ENCODE measurements around the gene GGT6. TPM values are rescaled to one million over a fixed set of nuclear protein-coding genes. Genes with fewer than 3 reads are reported as not detected.
"Not testable (repeated sequence)": the region's sequence is repeated elsewhere in the genome, so short reads cannot be mapped to it uniquely, and the experiment has no call there.

GGT6 gene
- total and polyA plus RNA-seq, 2 of the 13 experiments (the other 11 are each of a cell fraction or from before 2014, with no cell fraction given), result 0.16 to 0.80 TPM

DNA sequence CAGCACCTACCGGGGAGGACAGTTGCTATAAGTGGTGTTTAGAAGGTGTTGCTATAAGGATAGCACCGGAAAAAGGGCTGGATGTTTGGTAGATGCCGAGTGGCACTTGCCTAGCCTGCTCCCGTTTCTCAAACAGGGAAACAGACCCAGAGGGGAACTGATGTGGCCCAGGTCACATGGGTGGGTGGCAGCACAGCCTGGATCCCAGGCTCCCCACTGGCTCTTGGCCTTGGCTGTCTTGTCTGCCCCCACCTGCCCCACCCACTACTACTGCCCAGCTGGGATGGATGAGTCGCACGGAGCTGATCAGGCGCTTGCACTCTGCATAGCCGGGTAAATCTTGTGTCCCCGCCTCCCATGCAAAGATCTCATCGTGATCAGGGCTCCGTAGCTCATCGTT lies 31.2 kb upstream of the GGT6 start (continued):
- TF ChIP-seq ZNF674 (CRISPR knock-in tag; IDR thresholded peaks at IDR 0.05; ENCODE audit: low read depth) (no peak), DBP (CRISPR knock-in tag; IDR thresholded peaks at IDR 0.05; ENCODE audit: not compliant biosample characterization) (no peak), STAG1 (CRISPR knock-in tag; IDR thresholded peaks at IDR 0.05) (no peak), FOSL1 (CRISPR knock-in tag; IDR thresholded peaks at IDR 0.05; ENCODE audit: borderline replicate concordance) (no peak), ZNF713 (CRISPR knock-in tag; IDR thresholded peaks at IDR 0.05) (no peak), RERE (CRISPR knock-in tag; IDR thresholded peaks at IDR 0.05; ENCODE audit: low read depth) (no peak)

DNA sequence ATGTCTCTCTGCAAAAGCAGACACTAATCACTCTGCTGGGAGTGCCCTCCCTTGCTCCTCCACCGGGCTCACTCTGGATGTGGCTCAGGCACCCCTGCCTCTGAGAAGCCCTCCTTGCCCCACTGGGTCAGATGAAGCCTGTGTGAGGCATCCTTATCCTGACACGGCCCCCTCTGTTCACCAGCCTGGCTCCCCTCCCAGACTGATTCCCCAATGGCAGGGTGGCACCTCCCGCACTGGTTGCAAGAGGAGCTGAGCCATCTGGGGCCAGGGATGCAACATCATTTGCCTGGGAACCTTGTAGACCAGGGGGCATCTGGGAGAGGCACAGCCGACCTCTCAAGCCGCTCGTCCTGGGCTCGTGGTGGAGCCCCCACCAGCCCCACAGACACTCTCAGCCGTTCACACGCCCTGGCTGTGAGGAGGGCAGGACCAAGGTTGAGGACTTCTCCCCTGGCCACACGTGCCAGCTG lies 30.6 kb upstream of the GGT6 start:
- Histone ChIP-seq H2AFZ (ENCODE audit: low read length) (no peak overlapping the region), H3K9me3 (ENCODE audit: low read length) (no peaks in the 10 kb centered on the region), H3K27ac (ENCODE audit: extremely low read length, insufficient read depth, low read length) (no peak overlapping the region), H3K4me2 (ENCODE audit: low read depth, low read length) (no peak overlapping the region), H3K4me3 (replicated peaks in 1 of 3; ENCODE audit: insufficient read depth in 1 of 3, low read depth in 2 of 3, low read length in 3 of 3) (no peak overlapping the region), H3K79me2 (ENCODE audit: insufficient read depth, low read length) (no peaks in the 10 kb centered on the region), H4K20me1 (ENCODE audit: insufficient read depth, low read length) (no peaks in the 10 kb centered on the region), H3K27me3 (ENCODE audit: control insufficient read depth in 1 of 2, insufficient read depth in 2 of 2, low read length in 2 of 2) (peaks cover 2 to 5% of the 10 kb centered on the region in 2 experiments; a peak in 2 of 5 replicates), H3K9ac (ENCODE audit: insufficient read depth, low read depth, low read length) (no peak overlapping the region), H3K4me1 (ENCODE audit: insufficient read depth, low read length) (peaks cover 13% of the 10 kb centered on the region), H3K36me3 (replicated peaks in 1 of 2; ENCODE audit: control insufficient read depth in 1 of 2, insufficient read depth in 2 of 2, low read length in 2 of 2) (no peaks in the 10 kb centered on the region)
- in situ Hi-C loops (cut with HindIII; ENCODE audit: extremely low pct_ligation_motif_present, low pct_unique_long_range_greater_than_20kb) (no loop called here), intact Hi-C loops (cut with micrococcal nuclease; ENCODE audit: unreplicated experiment) (no loop called here)
- no TSS peak for BruUV-seq (replicated peaks)
- CTCF ChIA-PET (ENCODE audit: low intra/inter-chr PET ratio, low total read pairs), result no interaction called here
- DNase-seq (ENCODE audit: low spot score) (no peak), ATAC-seq (no peak), FAIRE-seq (no peak)
- POLR2A ChIA-PET, result interaction anchor here (0.9 kb wide), 1 partner anchor 14 kb away, joined by 3 read pairs; no protein-coding TSS in a partner anchor
- TF ChIP-seq IRX3 (CRISPR knock-in tag; IDR thresholded peaks at IDR 0.05; ENCODE audit: borderline replicate concordance, low read depth), result no peak
- TF ChIP-seq, protein P1, sequence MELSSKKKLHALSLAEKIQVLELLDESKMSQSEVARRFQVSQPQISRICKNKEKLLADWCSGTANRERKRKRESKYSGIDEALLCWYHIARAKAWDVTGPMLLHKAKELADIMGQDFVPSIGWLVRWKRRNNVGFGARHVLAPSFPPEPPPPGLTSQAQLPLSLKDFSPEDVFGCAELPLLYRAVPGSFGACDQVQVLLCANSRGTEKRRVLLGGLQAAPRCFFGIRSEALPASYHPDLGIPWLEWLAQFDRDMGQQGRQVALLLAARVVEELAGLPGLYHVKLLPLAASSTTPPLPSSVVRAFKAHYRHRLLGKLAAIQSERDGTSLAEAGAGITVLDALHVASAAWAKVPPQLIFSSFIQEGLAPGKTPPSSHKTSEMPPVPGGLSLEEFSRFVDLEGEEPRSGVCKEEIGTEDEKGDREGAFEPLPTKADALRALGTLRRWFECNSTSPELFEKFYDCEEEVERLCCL (CRISPR knock-in tag; IDR thresholded peaks at IDR 0.05; ENCODE audit: borderline replicate concordance), result no peak
- WGBS (ENCODE audit: low lambda C conversion rate), result 13% methylated on average over 5 of the region's 10 CpGs

GRCh38 chr17:4590042-4590441 lies 29.7 kb upstream of the GGT6 start:
- H3K36me3 ChIP-seq (replicated peaks in 1 of 2; ENCODE audit: control insufficient read depth in 1 of 2, insufficient read depth in 2 of 2, low read length in 2 of 2); H3K27ac ChIP-seq (ENCODE audit: extremely low read length, insufficient read depth, low read length); CTCF ChIA-PET (ENCODE audit: low intra/inter-chr PET ratio, low total read pairs): not testable (repeated sequence)

More at GRCh38 chr17:4590042-4590441, 29.7 kb upstream of the GGT6 start:
- H2AFZ ChIP-seq (ENCODE audit: low read length); H3K4me2 ChIP-seq (ENCODE audit: low read depth, low read length); H3K9me3 ChIP-seq (ENCODE audit: low read length); in situ Hi-C loops (cut with HindIII; ENCODE audit: extremely low pct_ligation_motif_present, low pct_unique_long_range_greater_than_20kb); H3K9ac ChIP-seq (ENCODE audit: insufficient read depth, low read depth, low read length); H3K79me2 ChIP-seq (ENCODE audit: insufficient read depth, low read length); H3K4me3 ChIP-seq (replicated peaks in 1 of 3; ENCODE audit: insufficient read depth in 1 of 3, low read depth in 2 of 3, low read length in 3 of 3); DNase-seq (ENCODE audit: low spot score); BruUV-seq (replicated peaks); FAIRE-seq; H4K20me1 ChIP-seq (ENCODE audit: insufficient read depth, low read length); intact Hi-C loops (cut with micrococcal nuclease; ENCODE audit: unreplicated experiment); ATAC-seq: not testable (repeated sequence)
- Histone ChIP-seq H3K27me3 (ENCODE audit: control insufficient read depth in 1 of 2, insufficient read depth in 2 of 2, low read length in 2 of 2) (peaks cover 2 to 12% of the 10 kb centered on the region in 2 experiments; a peak in 4 of 5 replicates), H3K4me1 (ENCODE audit: insufficient read depth, low read length) (peaks cover 23% of the 10 kb centered on the region)
- POLR2A ChIA-PET, result interaction anchor here (0.9 kb wide), 1 partner anchor 13 kb away, joined by 3 read pairs; no protein-coding TSS in a partner anchor
- WGBS (ENCODE audit: low lambda C conversion rate), result 67% methylated on average over 10 of the region's 11 CpGs
